Measurements from ENCODE around the gene MTHFD2L. TPM values are rescaled to one million over a fixed set of nuclear protein-coding genes. Genes with fewer than 3 reads are reported as not detected.

The MTHFD2L gene
- total and polyA plus RNA-seq, 9 of the 15 experiments (the other 6 are each of a cell fraction or from before 2014, with no cell fraction given): 10.0 to 39.0 (median 26.0) TPM

- TF ChIP-seq E4F1 (CRISPR knock-in tag; IDR thresholded peaks at IDR 0.05; ENCODE audit: borderline replicate concordance) (no peak), PREB (CRISPR knock-in tag; IDR thresholded peaks at IDR 0.05) (no peak), RBFOX2 (IDR thresholded peaks at IDR 0.05; ENCODE audit: low read depth, low read length) (no peak), GATA2 (CRISPR knock-in tag; IDR thresholded peaks at IDR 0.05) (no peak), RFX1 (IDR thresholded peaks at IDR 0.05) (no peak), AFF4 (CRISPR knock-in tag; IDR thresholded peaks at IDR 0.05) (no peak), CSDE1 (IDR thresholded peaks at IDR 0.05) (no peak), PPARD (CRISPR knock-in tag; IDR thresholded peaks at IDR 0.05) (no peak), CBX3 (IDR thresholded peaks at IDR 0.05; ENCODE audit: borderline replicate concordance in 1 of 2, low read length in 2 of 2) (0 out of 3 replicates have a peak, but pooled peaks of 1 of the 2 experiments have one; percentile 13), SETDB1 (IDR thresholded peaks at IDR 0.05; ENCODE audit: low read length) (no peak), ZNF282 (CRISPR knock-in tag; IDR thresholded peaks at IDR 0.05) (no peak), ZNF384 (IDR thresholded peaks at IDR 0.05; ENCODE audit: low read depth, low read length) (peak; percentile 53; the same call in 1 of the 2 replicates), CLOCK (CRISPR knock-in tag; IDR thresholded peaks at IDR 0.05; ENCODE audit: borderline replicate concordance) (no peak), TFAP4 (CRISPR knock-in tag; IDR thresholded peaks at IDR 0.05; ENCODE audit: borderline replicate concordance) (no peak)
Measured at GRCh38 chr4:74329307-74329706, 171.4 kb downstream of the MTHFD2L start (continued).

All from K562 (cell line).